ENCODE data around the gene GAB1.

DNA sequence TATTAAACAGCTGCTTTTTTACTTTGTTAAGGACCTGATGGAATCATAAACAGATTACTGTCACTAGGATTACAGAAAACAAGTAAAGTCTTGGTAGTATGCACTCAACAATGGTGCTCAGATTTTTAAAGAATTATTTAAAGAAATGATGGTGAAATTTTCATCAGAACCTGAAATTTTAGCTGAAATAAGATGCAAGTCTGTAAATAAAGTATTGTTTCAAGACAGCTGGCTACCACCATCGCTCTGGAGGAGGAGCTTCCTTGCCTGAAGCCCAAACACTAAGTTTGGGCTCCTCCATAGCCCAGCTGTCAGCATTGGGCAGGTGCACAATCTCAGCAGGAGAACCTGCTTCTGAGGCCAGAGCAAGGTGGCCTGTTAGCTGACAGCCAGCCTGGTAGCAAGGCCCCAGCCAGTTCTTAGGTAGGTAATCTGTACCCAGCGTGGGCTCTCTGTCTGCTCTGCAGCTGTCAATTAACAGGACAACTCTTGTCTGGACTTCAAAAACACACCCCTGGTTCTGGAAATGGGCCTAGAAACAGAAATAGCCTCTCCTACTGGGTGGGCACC, 4.6 kb downstream of the GAB1 start:
- TF ChIP-seq ZFX (IDR thresholded peaks at IDR 0.05) (no peak), EZH2phosphoT487 (IDR thresholded peaks at IDR 0.05; ENCODE audit: borderline replicate concordance) (no peak), REST (IDR thresholded peaks at IDR 0.05; ENCODE audit: low read depth) (no peak), CTCF (IDR thresholded peaks at IDR 0.05 in 2 of 3, conservative IDR thresholded peaks at IDR 0.05 in 1 of 3; ENCODE audit: borderline replicate concordance in 1 of 3, insufficient read depth in 1 of 3, low read depth in 2 of 3, low read length in 2 of 3) (no peak), ELF1 (IDR thresholded peaks at IDR 0.05; ENCODE audit: borderline replicate concordance, low read depth) (no peak), POLR2A (IDR thresholded peaks at IDR 0.05; ENCODE audit: borderline replicate concordance, extremely low read depth, insufficient read depth, insufficient read length) (no peak)

All from HCT116 (cell line).